Adrenal gland (tissue), 5 donors: ENCODE data around the gene ADAMTS17.

ENCODE experiments used
- CTCF ChIP-seq, 6 experiments: fragments of 450-650 bp in 4 of 6; fragments of 200-600 bp in 2 of 6; sonication (generic) in 1 of 6; IDR thresholded peaks; 1 replicate in 5 of 6; 2 replicates in 1 of 6; pipeline versions ENCODE4 v1.5.1 to v1.8.0; 2016 to 2021; ENCODE audit warnings: antibody characterized with exemption in 6 of 6, mild to moderate bottlenecking in 2 of 6, moderate library complexity in 1 of 6
- POLR2A ChIP-seq, 2 donors: fragments of 450-650 bp; IDR thresholded peaks; one replicate each; pipeline ENCODE4 v1.6.1; 2017; ENCODE audit warnings: antibody characterized with exemption in 2 of 2, mild to moderate bottlenecking in 2 of 2, moderate library complexity in 1 of 2
- donor health status: DM: no; HTN: no; CAD: no.

- TF ChIP-seq CTCF (IDR thresholded peaks at IDR 0.05), result no peak
- no peak for TF ChIP-seq POLR2A (IDR thresholded peaks at IDR 0.05)
Measured at GRCh38 chr15:99929266-99929665, 412.5 kb downstream of the ADAMTS17 start.
